Measurements from ENCODE around the gene NUP160.
"Not testable (repeated sequence)": the region's sequence is repeated elsewhere in the genome, so short reads cannot be mapped to it uniquely, and the experiment has no call there.

The NUP160 gene

GRCh38 chr11:47869544-47870393 lies 21.6 kb upstream of the NUP160 start:
- H3K27ac ChIP-seq (ENCODE audit: low read depth, low read length), result no peak overlapping the region
- H3F3A ChIP-seq (ENCODE audit: insufficient read depth), result no peaks in the 10 kb centered on the region
- H3K9me3 ChIP-seq (ENCODE audit: insufficient read depth, low read length), result no peaks in the 10 kb centered on the region
- no peaks in the 10 kb centered on the region for H3K9me2 ChIP-seq (replicated peaks; ENCODE audit: insufficient read depth, low read length)
- H3K4me3 ChIP-seq (ENCODE audit: insufficient read depth, low read length, poor library complexity, severe bottlenecking), result no peak overlapping the region
- no peak for TF ChIP-seq EZH2phosphoT487 (conservative IDR thresholded peaks at IDR 0.05; ENCODE audit: low read length)
- no peak overlapping the region for H2AFZ ChIP-seq (ENCODE audit: low read depth, low read length, severe bottlenecking)
- no peak overlapping the region for H3K9ac ChIP-seq (ENCODE audit: low read length)
- no peaks in the 10 kb centered on the region for H3K79me2 ChIP-seq (ENCODE audit: insufficient read depth, low read length)
- no peaks in the 10 kb centered on the region for H4K20me1 ChIP-seq (ENCODE audit: low read depth, low read length)
- H3K4me2 ChIP-seq (ENCODE audit: low read depth, low read length, poor library complexity, severe bottlenecking), result no peak overlapping the region
- no peaks in the 10 kb centered on the region for H3K36me3 ChIP-seq (ENCODE audit: low read length)
- H3K27me3 ChIP-seq (ENCODE audit: low read length), result no peaks in the 10 kb centered on the region

DNA sequence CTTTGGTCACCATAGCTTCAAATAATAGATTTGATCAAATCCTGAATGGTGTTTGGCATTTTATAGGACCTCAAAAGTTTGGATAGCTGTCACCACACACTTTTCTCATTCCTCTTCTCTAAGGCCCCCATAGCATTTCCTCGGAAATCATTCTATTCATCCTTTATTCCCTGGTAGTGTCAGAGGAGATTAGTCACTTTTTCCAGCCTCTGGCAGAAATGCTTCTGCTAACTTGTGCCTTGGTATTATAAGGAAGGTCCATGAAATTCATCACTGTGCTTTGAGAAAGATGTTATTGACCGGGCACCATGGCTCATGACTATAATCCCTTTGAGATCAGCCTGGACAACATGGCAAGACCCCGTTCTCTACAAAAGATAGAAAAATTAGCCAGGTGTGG lies 19.7 kb upstream of the NUP160 start:
- Histone ChIP-seq H3K9ac (ENCODE audit: low read length) (no peak overlapping the region), H3K79me2 (ENCODE audit: insufficient read depth, low read length) (no peaks in the 10 kb centered on the region), H3K27me3 (ENCODE audit: low read length) (no peaks in the 10 kb centered on the region), H3K36me3 (ENCODE audit: low read length) (no peaks in the 10 kb centered on the region), H3K9me2 (replicated peaks; ENCODE audit: insufficient read depth, low read length) (no peaks in the 10 kb centered on the region), H2AFZ (ENCODE audit: low read depth, low read length, severe bottlenecking) (no peak overlapping the region), H3K4me3 (ENCODE audit: insufficient read depth, low read length, poor library complexity, severe bottlenecking) (no peak overlapping the region), H3K9me3 (ENCODE audit: insufficient read depth, low read length) (no peaks in the 10 kb centered on the region), H3F3A (ENCODE audit: insufficient read depth) (peaks cover 10% of the 10 kb centered on the region; the same call in 1 of the 2 replicates), H3K4me2 (ENCODE audit: low read depth, low read length, poor library complexity, severe bottlenecking) (no peak overlapping the region), H4K20me1 (ENCODE audit: low read depth, low read length) (no peaks in the 10 kb centered on the region), H3K27ac (ENCODE audit: low read depth, low read length) (no peak overlapping the region)
- no peak for TF ChIP-seq CTCF (IDR thresholded peaks at IDR 0.05; ENCODE audit: insufficient read depth, low read length, poor library complexity, severe bottlenecking)
- no peak for TF ChIP-seq EZH2phosphoT487 (conservative IDR thresholded peaks at IDR 0.05; ENCODE audit: low read length)

DNA sequence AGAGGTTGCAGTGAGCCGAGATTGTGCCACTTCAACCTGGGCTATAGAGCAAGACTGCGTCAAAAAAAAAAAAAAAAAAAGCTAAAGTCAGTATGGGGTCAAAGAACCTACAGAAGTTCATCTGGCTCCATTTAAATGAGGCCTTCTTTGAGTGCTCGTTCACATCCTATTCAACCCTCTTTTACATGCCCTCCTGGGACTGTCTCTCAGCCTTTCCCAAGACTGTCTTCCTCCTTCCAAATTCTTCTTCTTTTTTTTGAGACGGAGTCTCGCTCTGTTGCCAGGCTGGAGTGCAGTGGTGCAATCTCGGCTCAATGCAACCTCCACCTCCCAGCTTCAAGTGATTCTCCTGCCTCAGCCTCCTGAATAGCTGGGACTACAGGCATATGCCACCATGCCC lies 18.7 kb upstream of the NUP160 start:
- H3K27me3 ChIP-seq (ENCODE audit: low read length); H3K36me3 ChIP-seq (ENCODE audit: low read length); H3K9me2 ChIP-seq (replicated peaks; ENCODE audit: insufficient read depth, low read length); H3K27ac ChIP-seq (ENCODE audit: low read depth, low read length); H4K20me1 ChIP-seq (ENCODE audit: low read depth, low read length); H3K4me2 ChIP-seq (ENCODE audit: low read depth, low read length, poor library complexity, severe bottlenecking); H3K9me3 ChIP-seq (ENCODE audit: insufficient read depth, low read length); H3K9ac ChIP-seq (ENCODE audit: low read length); H2AFZ ChIP-seq (ENCODE audit: low read depth, low read length, severe bottlenecking); H3K79me2 ChIP-seq (ENCODE audit: insufficient read depth, low read length); H3K4me3 ChIP-seq (ENCODE audit: insufficient read depth, low read length, poor library complexity, severe bottlenecking): not testable (repeated sequence)
- H3F3A ChIP-seq (ENCODE audit: insufficient read depth), result peaks cover 10% of the 10 kb centered on the region; the same call in 1 of the 2 replicates

GRCh38 chr11:47864901-47865300 lies 16.8 kb upstream of the NUP160 start:
- Histone ChIP-seq H3K9me2 (replicated peaks; ENCODE audit: insufficient read depth, low read length) (no peaks in the 10 kb centered on the region), H2AFZ (ENCODE audit: low read depth, low read length, severe bottlenecking) (no peak overlapping the region), H3F3A (ENCODE audit: insufficient read depth) (peaks cover 10% of the 10 kb centered on the region; the same call in 1 of the 2 replicates), H3K36me3 (ENCODE audit: low read length) (no peaks in the 10 kb centered on the region), H3K9ac (ENCODE audit: low read length) (no peak overlapping the region), H3K27me3 (ENCODE audit: low read length) (no peaks in the 10 kb centered on the region), H3K27ac (ENCODE audit: low read depth, low read length) (no peak overlapping the region), H3K4me2 (ENCODE audit: low read depth, low read length, poor library complexity, severe bottlenecking) (no peak overlapping the region), H3K4me3 (ENCODE audit: insufficient read depth, low read length, poor library complexity, severe bottlenecking) (no peak overlapping the region), H3K79me2 (ENCODE audit: insufficient read depth, low read length) (no peaks in the 10 kb centered on the region), H4K20me1 (ENCODE audit: low read depth, low read length) (no peaks in the 10 kb centered on the region), H3K9me3 (ENCODE audit: insufficient read depth, low read length) (no peaks in the 10 kb centered on the region)
- no peak for TF ChIP-seq CTCF (IDR thresholded peaks at IDR 0.05; ENCODE audit: insufficient read depth, low read length, poor library complexity, severe bottlenecking)
- TF ChIP-seq EZH2phosphoT487 (conservative IDR thresholded peaks at IDR 0.05; ENCODE audit: low read length), result no peak

Data from SU-DHL-6 (cell line).